ENCODE data around the gene EZR. TPM values are rescaled to one million over a fixed set of nuclear protein-coding genes. Genes with fewer than 3 reads are reported as not detected.

Gene EZR
- total and polyA plus RNA-seq, 11 donors: 114 to 541 (median 161) TPM

- Histone ChIP-seq H3K9me3 (no peaks in the 10 kb centered on the region), H3K4me1 (peaks cover 0 to 59% (median 30%) of the 10 kb centered on the region in 12 donors), H3K36me3 (peaks cover 0 to 98% (median 95%) of the 10 kb centered on the region in 9 donors), H3K27me3 (no peaks in the 10 kb centered on the region), H3K4me3 (no peak overlapping the region), H3K27ac (peak overlapping the region; percentile 15 to 74 (median 62))
- TF ChIP-seq POLR2A (IDR thresholded peaks at IDR 0.05) (no peak), CTCF (IDR thresholded peaks at IDR 0.05) (no peak)
- ATAC-seq (peak; percentile 37 to 63 (median 47)), DNase-seq (peak in 4 of 5 donors; percentile 46 to 78 (median 61))
- intact Hi-C loops (cut with DNase I): loop anchor here in 1 of 10 donors (5.0 kb wide), 1 partner anchor 63 kb away; no protein-coding TSS in a partner anchor
- 55 to 61% (median 59%) methylated on average over 20 to 21 of the region's 21 CpGs for WGBS, 4 donors
Observed at GRCh38 chr6:158770533-158771330, 48.4 kb downstream of the EZR start.

- Histone ChIP-seq H3K4me1 (peaks cover 0 to 59% (median 30%) of the 10 kb centered on the region in 12 donors), H3K4me3 (no peak overlapping the region), H3K27ac (peak overlapping the region; percentile 6 to 74 (median 62)), H3K36me3 (peaks cover 0 to 98% (median 95%) of the 10 kb centered on the region in 9 donors), H3K9me3 (no peaks in the 10 kb centered on the region), H3K27me3 (no peaks in the 10 kb centered on the region)
- TF ChIP-seq CTCF (IDR thresholded peaks at IDR 0.05) (no peak), POLR2A (IDR thresholded peaks at IDR 0.05) (no peak)
- intact Hi-C loops (cut with DNase I): loop anchor here in 2 of 10 donors (5.0 to 10.0 kb wide), 2 partner anchors 55 to 63 kb away; no protein-coding TSS in a partner anchor
- peak; percentile 36 to 68 (median 59) for ATAC-seq
- 70 to 81% (median 76%) methylated on average over 12 to 18 of the region's 18 CpGs for WGBS, 4 donors
- peak in 4 of 5 donors; percentile 40 to 81 (median 60) for DNase-seq
Observed at GRCh38 chr6:158769771-158770432, 49.3 kb downstream of the EZR start.

- TF ChIP-seq CTCF (IDR thresholded peaks at IDR 0.05): no peak
- no peak for TF ChIP-seq POLR2A (IDR thresholded peaks at IDR 0.05)
- ATAC-seq (peak; percentile 36 to 66 (median 61)), DNase-seq (peak in 4 of 5 donors; percentile 50 to 73 (median 65))
- Histone ChIP-seq H3K36me3 (peaks cover 0 to 100% (median 97%) of the 10 kb centered on the region in 9 donors), H3K9me3 (no peaks in the 10 kb centered on the region), H3K4me3 (no peak overlapping the region), H3K4me1 (peaks cover 0 to 59% (median 30%) of the 10 kb centered on the region in 12 donors), H3K27ac (peak overlapping the region in 11 of 12 donors; percentile 6 to 74 (median 64)), H3K27me3 (no peaks in the 10 kb centered on the region)
- WGBS, 4 donors: 50 to 71% (median 58%) methylated on average over 13 of the region's 13 CpGs
- intact Hi-C loops (cut with DNase I): loop anchor here in 1 of 10 donors (10.0 kb wide), 1 partner anchor 55 kb away; no protein-coding TSS in a partner anchor
Observed at GRCh38 chr6:158769234-158769770, 49.9 kb downstream of the EZR start.
